ENCODE measurements around the gene PPP1R15B.
A peak's percentile ranks its signal among the peaks of the same experiment; 100 is the strongest.

PPP1R15B gene

DNA sequence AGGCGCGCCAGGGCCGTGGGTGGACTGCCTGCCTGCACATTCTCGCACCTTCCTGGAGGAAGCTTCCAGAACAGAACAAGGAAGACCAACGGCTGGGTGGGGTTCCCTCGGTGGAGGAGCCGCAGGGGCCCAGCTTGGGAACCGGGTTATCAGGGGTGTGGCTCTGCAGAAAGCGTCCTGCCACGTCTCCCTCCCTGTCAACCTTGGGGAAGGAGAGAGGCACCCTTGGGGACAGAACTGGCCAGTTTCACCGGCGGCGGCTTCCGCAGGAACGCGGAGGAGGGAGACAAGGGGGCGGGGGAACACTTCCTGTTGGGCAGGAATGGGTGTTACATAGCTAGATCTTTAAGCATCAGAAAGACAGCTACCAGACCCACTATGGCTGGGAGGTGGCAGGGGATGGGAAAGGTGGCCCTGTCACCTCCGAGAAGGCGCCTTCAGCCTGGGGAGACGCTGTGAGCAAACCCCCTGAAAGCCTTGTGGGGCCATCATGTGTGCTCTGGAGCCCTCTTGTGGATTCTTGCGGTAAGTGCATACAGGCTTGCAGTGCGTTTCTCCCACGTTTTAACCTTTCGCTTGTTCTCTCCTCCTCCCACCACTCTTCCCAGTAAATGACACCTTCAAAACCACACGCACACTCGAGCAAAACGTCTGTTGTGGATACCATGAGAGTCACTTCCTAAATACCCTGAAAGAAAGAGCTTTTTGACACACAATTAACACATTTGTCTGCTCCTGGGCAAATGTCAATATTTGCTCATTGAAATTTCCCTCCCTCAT is 48.1 kb downstream of the PPP1R15B start:
- H3K36me3 ChIP-seq (ENCODE audit: insufficient read depth, low read length) = no peaks in the 10 kb centered on the region
- H3K4me1 ChIP-seq (ENCODE audit: insufficient read depth, low read length) = peaks cover 8% of the 10 kb centered on the region
- H3K9ac ChIP-seq (ENCODE audit: low read depth, low read length) = peak overlapping the region; percentile 6
- no peaks in the 10 kb centered on the region for H3K9me3 ChIP-seq (ENCODE audit: control insufficient read depth, insufficient read depth, low read length)

GRCh38 chr1:204362984-204363334 is 48.7 kb downstream of the PPP1R15B start:
- Histone ChIP-seq H3K9me3 (ENCODE audit: control insufficient read depth, insufficient read depth, low read length) (no peaks in the 10 kb centered on the region), H3K9ac (ENCODE audit: low read depth, low read length) (peak overlapping the region; percentile 6), H3K4me1 (ENCODE audit: insufficient read depth, low read length) (peaks cover 12% of the 10 kb centered on the region), H3K36me3 (ENCODE audit: insufficient read depth, low read length) (no peaks in the 10 kb centered on the region)

- Histone ChIP-seq H3K36me3 (ENCODE audit: insufficient read depth, low read length) (no peaks in the 10 kb centered on the region), H3K9ac (ENCODE audit: low read depth, low read length) (no peak overlapping the region), H3K9me3 (ENCODE audit: control insufficient read depth, insufficient read depth, low read length) (no peaks in the 10 kb centered on the region), H3K4me1 (ENCODE audit: insufficient read depth, low read length) (peaks cover 18% of the 10 kb centered on the region)
Measured at GRCh38 chr1:204361781-204362180, 49.8 kb downstream of the PPP1R15B start.

- Histone ChIP-seq H3K36me3 (ENCODE audit: insufficient read depth, low read length) (no peaks in the 10 kb centered on the region), H3K9me3 (ENCODE audit: control insufficient read depth, insufficient read depth, low read length) (no peaks in the 10 kb centered on the region), H3K4me1 (ENCODE audit: insufficient read depth, low read length) (peaks cover 18% of the 10 kb centered on the region), H3K9ac (ENCODE audit: low read depth, low read length) (no peak overlapping the region)
Measured at GRCh38 chr1:204361341-204361771, 50.3 kb downstream of the PPP1R15B start.

GRCh38 chr1:204360314-204360713 is 51.3 kb downstream of the PPP1R15B start:
- Histone ChIP-seq H3K36me3 (ENCODE audit: insufficient read depth, low read length) (no peaks in the 10 kb centered on the region), H3K9ac (ENCODE audit: low read depth, low read length) (no peak overlapping the region), H3K9me3 (ENCODE audit: control insufficient read depth, insufficient read depth, low read length) (no peaks in the 10 kb centered on the region), H3K4me1 (ENCODE audit: insufficient read depth, low read length) (peaks cover 18% of the 10 kb centered on the region)

DNA sequence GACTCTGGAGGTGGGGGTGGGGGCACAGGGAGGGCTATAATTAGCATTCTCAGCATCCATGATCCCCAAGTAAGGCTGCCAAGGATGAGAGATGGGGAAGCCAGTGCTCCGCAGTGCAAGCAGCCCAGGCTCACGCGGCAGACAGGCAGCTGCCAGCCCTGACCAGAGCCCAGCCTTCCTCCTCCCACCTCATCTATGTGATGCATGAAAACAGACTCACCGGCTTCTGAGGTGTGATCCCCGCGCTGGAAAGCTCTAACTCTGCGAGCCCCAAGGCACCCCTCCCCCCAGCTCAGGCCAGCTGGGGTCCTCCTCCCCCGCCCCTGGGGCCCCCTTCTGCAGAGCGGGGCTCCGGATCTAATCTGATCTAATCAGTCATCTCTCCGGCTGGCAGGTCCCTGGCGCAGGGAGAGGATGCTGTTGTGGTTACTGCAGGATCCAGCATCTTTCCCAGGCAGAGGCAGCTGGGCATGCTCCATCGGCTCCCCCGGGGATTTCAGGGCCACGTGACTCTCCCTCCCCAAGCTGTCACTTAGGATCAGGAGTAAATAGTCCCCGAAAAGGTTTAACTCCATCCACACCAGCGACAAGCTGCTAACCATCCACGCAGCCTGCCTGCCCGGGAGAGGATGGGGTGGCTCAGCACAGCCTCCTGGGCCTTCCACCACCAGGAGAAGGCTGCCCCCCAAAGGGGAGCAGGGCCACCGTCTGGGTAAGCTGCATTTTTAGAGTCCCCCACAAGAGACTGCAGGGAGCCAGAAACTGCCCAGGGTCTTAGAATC is 52.0 kb downstream of the PPP1R15B start, which contains the start of gene PLEKHA6:
Gene PLEKHA6, minus strand, starts transcription at position 456 of the 782 bp plus-strand sequence. CDS start 86,202 bp downstream, outside the sequence.
- Histone ChIP-seq H3K4me1 (ENCODE audit: insufficient read depth, low read length) (peaks cover 18% of the 10 kb centered on the region), H3K36me3 (ENCODE audit: insufficient read depth, low read length) (no peaks in the 10 kb centered on the region), H3K9me3 (ENCODE audit: control insufficient read depth, insufficient read depth, low read length) (no peaks in the 10 kb centered on the region), H3K9ac (ENCODE audit: low read depth, low read length) (no peak within 1 kb of the TSS; the same call in 1 of the 2 replicates)

GRCh38 chr1:204359131-204359473 is 52.5 kb downstream of the PPP1R15B start:
- no peaks in the 10 kb centered on the region for H3K36me3 ChIP-seq (ENCODE audit: insufficient read depth, low read length)
- H3K4me1 ChIP-seq (ENCODE audit: insufficient read depth, low read length) = peaks cover 18% of the 10 kb centered on the region
- H3K9ac ChIP-seq (ENCODE audit: low read depth, low read length) = no peak overlapping the region; the same call in 1 of the 2 replicates
- no peaks in the 10 kb centered on the region for H3K9me3 ChIP-seq (ENCODE audit: control insufficient read depth, insufficient read depth, low read length)

GRCh38 chr1:204358605-204359004 is 53.0 kb downstream of the PPP1R15B start:
- peaks cover 18% of the 10 kb centered on the region for H3K4me1 ChIP-seq (ENCODE audit: insufficient read depth, low read length)
- no peak overlapping the region; the same call in 1 of the 2 replicates for H3K9ac ChIP-seq (ENCODE audit: low read depth, low read length)
- H3K36me3 ChIP-seq (ENCODE audit: insufficient read depth, low read length) = no peaks in the 10 kb centered on the region
- H3K9me3 ChIP-seq (ENCODE audit: control insufficient read depth, insufficient read depth, low read length) = no peaks in the 10 kb centered on the region

GRCh38 chr1:204357551-204358490 is 53.8 kb downstream of the PPP1R15B start:
- no peaks in the 10 kb centered on the region for H3K36me3 ChIP-seq (ENCODE audit: insufficient read depth, low read length)
- no peaks in the 10 kb centered on the region for H3K9me3 ChIP-seq (ENCODE audit: control insufficient read depth, insufficient read depth, low read length)
- H3K4me1 ChIP-seq (ENCODE audit: insufficient read depth, low read length) = peaks cover 18% of the 10 kb centered on the region
- H3K9ac ChIP-seq (ENCODE audit: low read depth, low read length) = no peak overlapping the region

DNA sequence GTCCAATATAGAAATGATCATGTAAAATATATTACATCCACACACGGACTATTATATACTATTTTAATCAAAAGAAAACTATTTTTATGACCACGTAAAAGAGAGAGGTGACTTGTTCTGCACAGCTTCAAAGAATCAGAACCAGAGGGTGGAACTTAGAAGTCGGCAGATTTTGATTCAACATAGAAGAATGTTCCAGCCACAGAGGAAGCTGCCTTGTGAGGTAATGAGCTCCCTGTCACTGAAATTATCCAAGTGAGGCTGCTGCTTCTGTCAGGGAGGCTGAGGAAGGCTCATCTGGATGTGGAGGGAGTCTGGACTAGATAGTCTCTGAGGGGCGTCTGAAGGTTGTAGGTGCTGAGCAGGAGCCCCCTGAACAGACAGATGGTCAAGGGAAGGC is 54.6 kb downstream of the PPP1R15B start:
- no peaks in the 10 kb centered on the region for H3K9me3 ChIP-seq (ENCODE audit: control insufficient read depth, insufficient read depth, low read length)
- H3K36me3 ChIP-seq (ENCODE audit: insufficient read depth, low read length) = no peaks in the 10 kb centered on the region
- peaks cover 18% of the 10 kb centered on the region for H3K4me1 ChIP-seq (ENCODE audit: insufficient read depth, low read length)
- no peak overlapping the region for H3K9ac ChIP-seq (ENCODE audit: low read depth, low read length)

GRCh38 chr1:204355913-204356312 is 55.7 kb downstream of the PPP1R15B start:
- no peaks in the 10 kb centered on the region for H3K36me3 ChIP-seq (ENCODE audit: insufficient read depth, low read length)
- H3K9ac ChIP-seq (ENCODE audit: low read depth, low read length) = no peak overlapping the region
- H3K9me3 ChIP-seq (ENCODE audit: control insufficient read depth, insufficient read depth, low read length) = no peaks in the 10 kb centered on the region
- H3K4me1 ChIP-seq (ENCODE audit: insufficient read depth, low read length) = peaks cover 23% of the 10 kb centered on the region

DNA sequence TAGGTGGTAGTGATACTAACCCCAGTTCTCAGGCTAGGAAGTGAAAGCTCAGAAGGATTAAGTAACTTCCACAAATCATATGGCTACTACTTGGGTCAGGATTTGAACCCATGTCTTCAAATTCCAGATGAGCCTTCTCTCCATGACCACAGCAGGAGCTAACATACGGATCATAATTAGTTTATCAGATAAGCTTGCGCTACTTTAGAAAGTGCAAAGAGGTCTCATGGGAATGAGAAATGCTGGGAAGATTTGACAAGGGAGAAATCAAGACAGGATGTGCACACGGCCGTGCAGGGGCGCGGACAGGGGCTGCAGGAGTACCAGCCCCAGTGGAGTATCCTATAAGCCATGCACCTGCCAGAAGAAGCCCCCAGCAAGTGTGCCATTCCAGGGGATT is 57.0 kb downstream of the PPP1R15B start:
- H3K4me1 ChIP-seq (ENCODE audit: insufficient read depth, low read length) = peaks cover 23% of the 10 kb centered on the region
- no peaks in the 10 kb centered on the region for H3K9me3 ChIP-seq (ENCODE audit: control insufficient read depth, insufficient read depth, low read length)
- H3K36me3 ChIP-seq (ENCODE audit: insufficient read depth, low read length) = no peaks in the 10 kb centered on the region
- no peak overlapping the region for H3K9ac ChIP-seq (ENCODE audit: low read depth, low read length)
